ENCODE measurements around the gene EFEMP1.

Gene EFEMP1

DNA sequence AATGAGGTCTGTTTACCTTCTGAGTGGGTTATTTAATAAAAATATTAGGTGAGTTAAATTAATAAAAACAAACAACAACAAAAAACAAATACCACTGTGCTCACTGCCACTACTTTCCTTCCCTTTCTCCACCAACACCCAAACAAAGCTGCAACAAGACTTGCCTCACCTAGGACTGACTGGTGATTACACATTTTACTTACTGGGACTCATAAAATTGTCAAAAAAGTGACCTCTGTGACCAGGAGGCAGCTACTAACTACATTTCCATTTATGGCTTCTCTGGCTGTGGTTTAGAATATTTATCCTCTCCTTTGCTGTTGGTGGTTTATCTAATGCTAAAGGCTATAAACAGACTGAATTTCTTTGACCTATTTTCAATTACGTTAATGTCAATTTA is 39.8 kb downstream of the EFEMP1 start:
- TF ChIP-seq, protein P1, sequence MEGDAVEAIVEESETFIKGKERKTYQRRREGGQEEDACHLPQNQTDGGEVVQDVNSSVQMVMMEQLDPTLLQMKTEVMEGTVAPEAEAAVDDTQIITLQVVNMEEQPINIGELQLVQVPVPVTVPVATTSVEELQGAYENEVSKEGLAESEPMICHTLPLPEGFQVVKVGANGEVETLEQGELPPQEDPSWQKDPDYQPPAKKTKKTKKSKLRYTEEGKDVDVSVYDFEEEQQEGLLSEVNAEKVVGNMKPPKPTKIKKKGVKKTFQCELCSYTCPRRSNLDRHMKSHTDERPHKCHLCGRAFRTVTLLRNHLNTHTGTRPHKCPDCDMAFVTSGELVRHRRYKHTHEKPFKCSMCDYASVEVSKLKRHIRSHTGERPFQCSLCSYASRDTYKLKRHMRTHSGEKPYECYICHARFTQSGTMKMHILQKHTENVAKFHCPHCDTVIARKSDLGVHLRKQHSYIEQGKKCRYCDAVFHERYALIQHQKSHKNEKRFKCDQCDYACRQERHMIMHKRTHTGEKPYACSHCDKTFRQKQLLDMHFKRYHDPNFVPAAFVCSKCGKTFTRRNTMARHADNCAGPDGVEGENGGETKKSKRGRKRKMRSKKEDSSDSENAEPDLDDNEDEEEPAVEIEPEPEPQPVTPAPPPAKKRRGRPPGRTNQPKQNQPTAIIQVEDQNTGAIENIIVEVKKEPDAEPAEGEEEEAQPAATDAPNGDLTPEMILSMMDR (IDR thresholded peaks at IDR 0.05; ENCODE audit: low read depth, low read length, missing control alignments) = no peak
- DNase-seq (ENCODE audit: low read depth) = no peak

DNA sequence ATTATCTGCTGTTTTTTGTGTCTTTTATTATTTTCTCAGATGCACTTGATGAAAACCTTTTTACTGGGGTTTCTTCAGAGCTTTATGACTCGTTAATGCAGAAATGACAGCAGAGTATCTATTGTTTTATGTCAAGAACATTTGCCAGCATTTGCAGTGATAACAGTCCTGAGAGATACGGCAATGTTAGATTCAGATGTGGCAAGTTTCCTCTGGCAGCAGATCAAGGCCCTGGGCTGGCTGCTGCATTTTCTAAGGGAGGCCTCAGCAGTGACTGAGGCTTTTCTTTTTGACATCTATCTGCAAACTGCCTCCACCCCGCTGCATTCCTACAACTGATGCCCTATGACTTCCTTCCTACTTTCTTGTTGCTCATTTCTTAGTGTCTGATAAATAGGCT is 40.2 kb downstream of the EFEMP1 start:
- no peak overlapping the region for H3K4me3 ChIP-seq (ENCODE audit: low read depth, low read length)
- no peak for DNase-seq (ENCODE audit: low read depth)
- TF ChIP-seq, protein P1 (IDR thresholded peaks at IDR 0.05; ENCODE audit: low read depth, low read length, missing control alignments) = no peak

More for the DNA sequence above, 39.8 kb downstream of the EFEMP1 start:
- H3K4me3 ChIP-seq (ENCODE audit: low read depth, low read length) = no peak overlapping the region

DNA sequence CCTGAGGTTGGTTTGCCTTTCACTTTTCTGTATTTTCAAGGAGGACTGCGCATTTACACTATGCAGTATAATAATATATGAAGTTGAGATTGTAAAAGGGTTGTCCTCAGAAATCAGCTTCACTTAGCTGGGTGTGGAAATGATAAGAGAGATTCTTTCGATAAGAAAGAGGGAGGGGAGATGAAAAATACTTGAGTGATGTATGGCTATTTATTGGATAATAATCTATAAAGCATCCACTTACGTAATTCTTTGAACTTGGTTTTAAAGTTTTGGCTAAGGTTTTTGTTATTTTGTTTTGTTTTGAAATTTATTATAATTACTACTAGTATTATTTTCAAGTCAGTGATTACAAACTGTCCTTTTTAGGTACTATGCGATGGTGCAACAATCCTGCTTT is 40.6 kb downstream of the EFEMP1 start:
- TF ChIP-seq, protein P1 (IDR thresholded peaks at IDR 0.05; ENCODE audit: low read depth, low read length, missing control alignments) = no peak
- H3K4me3 ChIP-seq (ENCODE audit: low read depth, low read length) = no peak overlapping the region
- no peak for DNase-seq (ENCODE audit: low read depth)

DNA sequence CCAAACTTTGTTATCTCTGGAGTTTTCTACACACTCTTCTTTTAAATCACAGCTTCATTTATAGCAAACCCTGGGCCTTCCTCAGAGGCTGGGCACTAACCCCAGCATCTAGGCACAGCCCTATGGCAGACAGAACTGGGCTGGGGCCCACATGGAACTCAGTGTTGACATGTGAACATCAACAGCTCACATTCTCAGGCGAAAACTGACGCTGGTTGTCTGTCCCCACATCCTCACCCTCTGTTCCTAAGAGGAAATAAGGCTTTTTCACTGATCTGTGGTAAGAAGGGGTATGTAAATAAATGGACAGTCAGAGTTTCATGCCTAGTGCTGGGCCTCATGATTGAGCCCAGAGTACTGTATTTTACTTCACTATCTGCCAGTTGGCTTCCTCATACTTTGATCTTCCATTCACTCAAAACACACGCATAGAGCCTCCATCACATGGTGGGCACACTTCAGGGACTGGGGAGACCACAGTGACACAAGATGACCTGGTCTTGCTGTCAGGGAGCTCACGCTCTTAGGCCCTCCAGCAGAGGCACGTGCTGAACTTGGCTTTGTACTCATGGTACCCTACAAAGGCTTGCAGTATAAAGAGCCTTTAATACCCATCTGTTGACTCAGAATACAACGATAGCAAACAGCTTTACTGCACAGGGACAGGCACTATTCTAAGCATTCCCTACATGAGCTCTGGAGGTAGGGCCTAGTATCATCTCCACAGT is 43.0 kb downstream of the EFEMP1 start:
- TF ChIP-seq, protein P1 (IDR thresholded peaks at IDR 0.05; ENCODE audit: low read depth, low read length, missing control alignments) = no peak
- no peak overlapping the region for H3K4me3 ChIP-seq (ENCODE audit: low read depth, low read length)
- DNase-seq (ENCODE audit: low read depth) = no peak

DNA sequence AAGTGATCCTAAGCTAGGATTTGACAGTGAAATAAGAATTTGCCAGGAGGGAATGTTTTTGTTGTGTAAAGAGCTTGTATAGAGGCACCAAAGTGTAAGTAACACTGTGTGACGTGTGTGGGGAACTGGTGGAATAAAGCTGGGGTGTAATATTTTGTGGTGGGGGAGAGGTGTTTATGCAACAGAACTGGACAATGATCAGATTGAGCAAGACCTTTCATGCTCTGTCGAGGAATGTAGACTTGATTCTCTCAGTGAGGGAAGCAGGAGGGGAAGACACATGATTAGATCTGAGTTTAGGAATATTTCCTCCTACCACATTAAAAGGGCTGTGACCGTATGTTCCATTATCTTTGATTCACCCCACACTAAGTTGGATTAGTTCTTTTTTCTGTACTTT is 43.6 kb downstream of the EFEMP1 start:
- H3K4me3 ChIP-seq (ENCODE audit: low read depth, low read length) = no peak overlapping the region
- TF ChIP-seq, protein P1 (IDR thresholded peaks at IDR 0.05; ENCODE audit: low read depth, low read length, missing control alignments) = no peak
- no peak for DNase-seq (ENCODE audit: low read depth)

DNA sequence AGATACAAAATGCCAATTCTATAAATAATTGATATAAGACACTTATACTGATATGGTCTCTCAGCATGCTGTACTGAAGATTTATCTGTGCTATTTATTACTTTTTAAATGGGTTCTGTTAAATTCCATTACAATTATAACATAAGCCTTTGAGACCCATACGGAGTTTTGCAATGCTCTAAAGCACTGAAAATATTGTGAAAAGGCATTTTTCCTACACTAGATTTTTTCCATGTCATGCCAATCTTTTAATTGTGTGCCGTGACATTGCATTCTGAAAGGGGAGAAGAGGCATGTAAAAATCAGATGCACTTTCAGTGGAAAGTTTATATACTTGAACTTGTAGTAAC is 46.5 kb downstream of the EFEMP1 start:
- H3K4me3 ChIP-seq (ENCODE audit: low read depth, low read length) = no peak overlapping the region
- TF ChIP-seq, protein P1 (IDR thresholded peaks at IDR 0.05; ENCODE audit: low read depth, low read length, missing control alignments) = no peak
- no peak for DNase-seq (ENCODE audit: low read depth)

DNA sequence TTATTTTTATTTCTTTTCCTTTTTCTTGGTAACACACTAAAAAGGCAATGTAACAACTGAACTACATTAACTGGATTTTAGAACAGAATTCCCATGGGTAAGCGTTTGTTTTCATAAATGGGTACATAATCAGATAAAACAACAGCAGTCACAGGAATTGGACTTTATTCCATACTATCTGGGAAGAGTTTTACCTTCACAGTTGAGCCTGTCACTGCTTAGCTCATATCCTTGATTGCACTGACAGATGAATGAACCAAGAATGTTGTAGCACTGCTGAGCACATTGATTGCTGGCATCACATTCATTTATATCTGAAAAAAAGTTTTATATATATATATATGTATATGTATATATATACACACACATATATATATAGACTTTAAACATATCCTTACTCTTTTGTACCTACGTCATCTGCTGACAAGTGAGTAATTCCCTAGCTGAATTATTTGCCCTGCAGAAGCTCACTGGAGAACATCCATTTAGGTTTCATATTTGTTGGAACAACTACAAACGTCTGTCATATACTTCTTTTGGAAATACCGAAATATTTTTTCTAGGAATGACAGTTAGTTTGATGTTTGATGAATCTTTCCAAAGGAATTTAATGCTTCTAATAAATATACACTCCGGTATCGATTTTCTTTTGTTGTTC is 47.0 kb downstream of the EFEMP1 start:
- no peak for DNase-seq (ENCODE audit: low read depth)
- TF ChIP-seq, protein P1 (IDR thresholded peaks at IDR 0.05; ENCODE audit: low read depth, low read length, missing control alignments) = no peak
- H3K4me3 ChIP-seq (ENCODE audit: low read depth, low read length) = no peak overlapping the region
